Mesenchymal stem cell (in vitro differentiated cells and primary cell): ENCODE results near the gene IKZF3.
"Not testable (repeated sequence)": the region's sequence is repeated elsewhere in the genome, so short reads cannot be mapped to it uniquely, and the experiment has no call there.

Source experiments
- DNase-seq: peaks from one replicate; pipeline ENCODE4 v3.0.0-alpha.2; 2013
- H2AFZ ChIP-seq: one replicate; pipeline ENCODE4 v1.6.1; 2013; ENCODE audit warnings: low read depth, mild to moderate bottlenecking, control low read depth, inconsistent platforms, low read length, moderate library complexity
- H2AK5ac ChIP-seq: 2 replicates; pipeline ENCODE4 v1.6.1; 2013; ENCODE audit warnings: low read length, moderate library complexity, mild to moderate bottlenecking, inconsistent platforms; ENCODE audit not compliant: severe bottlenecking
- H2BK120ac ChIP-seq: one replicate; pipeline ENCODE4 v1.6.1; 2013; ENCODE audit warnings: low read depth, mild to moderate bottlenecking, inconsistent platforms, low read length, moderate library complexity
- H2BK12ac ChIP-seq, 2 experiments: one replicate each; pipeline ENCODE4 v1.6.1; 2013; ENCODE audit warnings: inconsistent platforms in 2 of 2, low read length in 2 of 2, mild to moderate bottlenecking in 2 of 2, moderate library complexity in 2 of 2, control low read depth in 1 of 2
- H2BK15ac ChIP-seq: one replicate; pipeline ENCODE4 v1.6.1; 2013; ENCODE audit warnings: mild to moderate bottlenecking, low read depth, inconsistent platforms; ENCODE audit not compliant: poor library complexity, severe bottlenecking
- H2BK5ac ChIP-seq: 2 replicates; pipeline ENCODE4 v1.6.1; 2013; ENCODE audit warnings: low read depth, mild to moderate bottlenecking, low read length, control low read depth, inconsistent platforms; ENCODE audit not compliant: poor library complexity, severe bottlenecking
- H3K14ac ChIP-seq, 2 experiments: one replicate each; pipeline ENCODE4 v1.6.1; 2013; ENCODE audit warnings: inconsistent platforms in 2 of 2, low read length in 2 of 2, control low read depth in 1 of 2, mild to moderate bottlenecking in 1 of 2, moderate library complexity in 1 of 2
- H3K18ac ChIP-seq, 2 experiments: one replicate each; pipeline ENCODE4 v1.6.1; 2013; ENCODE audit warnings: inconsistent platforms in 2 of 2, low read length in 2 of 2, control low read depth in 1 of 2, low read depth in 1 of 2, mild to moderate bottlenecking in 1 of 2
- H3K23ac ChIP-seq, 2 experiments: one replicate each; pipeline ENCODE4 v1.6.1; 2013; ENCODE audit warnings: inconsistent platforms in 2 of 2, low read length in 2 of 2, mild to moderate bottlenecking in 2 of 2, moderate library complexity in 2 of 2, control low read depth in 1 of 2
- H3K27ac ChIP-seq: 2 replicates; pipeline ENCODE4 v1.5.1; 2013; ENCODE audit warnings: mild to moderate bottlenecking, moderate library complexity, low read length, control low read depth, inconsistent platforms; ENCODE audit not compliant: poor library complexity, severe bottlenecking
- H3K27me3 ChIP-seq, 2 experiments: 2 replicates each; pipeline versions ENCODE4 v1.6.1 to v1.7.0; 2013; ENCODE audit warnings: low read length in 2 of 2, mild to moderate bottlenecking in 2 of 2, moderate library complexity in 2 of 2, control low read depth in 1 of 2, inconsistent platforms in 1 of 2; ENCODE audit not compliant: control insufficient read depth in 1 of 2, insufficient read depth in 1 of 2
- H3K36me3 ChIP-seq, 2 experiments: 2 replicates each; pipeline versions ENCODE4 v1.6.1 to v1.7.0; 2013; ENCODE audit warnings: low read length in 2 of 2, control low read depth in 1 of 2, inconsistent platforms in 1 of 2, low read depth in 1 of 2, mild to moderate bottlenecking in 1 of 2; ENCODE audit not compliant: insufficient read depth in 2 of 2, control insufficient read depth in 1 of 2
- H3K4ac ChIP-seq, 2 experiments: one replicate each; pipeline ENCODE4 v1.6.1; 2013; ENCODE audit warnings: inconsistent platforms in 2 of 2, low read length in 2 of 2, mild to moderate bottlenecking in 2 of 2, moderate library complexity in 2 of 2, control low read depth in 1 of 2, low read depth in 1 of 2
- H3K4me1 ChIP-seq: 2 replicates; pipeline ENCODE4 v1.6.1; 2013; ENCODE audit warnings: low read depth, low read length, control low read depth; ENCODE audit not compliant: control insufficient read depth, insufficient read depth
- H3K4me2 ChIP-seq: 2 replicates; pipeline ENCODE4 v1.6.1; 2013; ENCODE audit warnings: low read length, mild to moderate bottlenecking, inconsistent platforms; ENCODE audit not compliant: poor library complexity, severe bottlenecking
- H3K4me3 ChIP-seq, 2 experiments: 2 replicates each; pipeline versions ENCODE4 v1.5.1 to v1.7.0; 2013; ENCODE audit warnings: low read length in 2 of 2, mild to moderate bottlenecking in 2 of 2, control low read depth in 1 of 2, low read depth in 1 of 2; ENCODE audit not compliant: insufficient read depth in 1 of 2
- H3K79me1 ChIP-seq: replicated peaks from 2 replicates; pipeline ENCODE4 v1.6.1; 2013; ENCODE audit warnings: mild to moderate bottlenecking, control low read depth, low read length, inconsistent platforms; ENCODE audit not compliant: poor library complexity, severe bottlenecking
- H3K9ac ChIP-seq: 2 replicates; pipeline ENCODE4 v1.7.0; 2013; ENCODE audit warnings: mild to moderate bottlenecking, low read length, moderate library complexity
- H3K9me3 ChIP-seq: 2 replicates; pipeline ENCODE4 v1.7.0; 2013; ENCODE audit warnings: mild to moderate bottlenecking, low read length; ENCODE audit not compliant: control insufficient read depth
- H4K8ac ChIP-seq: one replicate; pipeline ENCODE4 v1.6.1; 2013; ENCODE audit warnings: inconsistent platforms, mild to moderate bottlenecking, low read length, moderate library complexity
- H4K91ac ChIP-seq: one replicate; pipeline ENCODE4 v1.6.1; 2013; ENCODE audit warnings: mild to moderate bottlenecking, low read length, inconsistent platforms
- WGBS: methylation state at CpG from one replicate; pipeline ENCODE4 v1.1.7; 2013; ENCODE audit warnings: mixed read lengths; 5-methylcytosine and 5-hydroxymethylcytosine counted together

The IKZF3 gene

GRCh38 chr17:39855911-39856649, 8.0 kb downstream of the IKZF3 start:
- H2BK15ac ChIP-seq, H2AK5ac ChIP-seq, H3K9ac ChIP-seq, H3K14ac ChIP-seq, H3K4me1 ChIP-seq, H2BK120ac ChIP-seq, H2AFZ ChIP-seq, H3K9me3 ChIP-seq, H4K91ac ChIP-seq, H3K4me2 ChIP-seq, H3K4me3 ChIP-seq, H4K8ac ChIP-seq, H3K23ac ChIP-seq, H3K18ac ChIP-seq, DNase-seq, H3K36me3 ChIP-seq, H3K4ac ChIP-seq, H3K27ac ChIP-seq, H3K79me1 ChIP-seq, H2BK5ac ChIP-seq, H2BK12ac ChIP-seq: not testable (repeated sequence)
- peaks cover 4 to 47% of the 10 kb centered on the region in 2 experiments for H3K27me3 ChIP-seq
- WGBS: 90% methylated on average over 8 of the region's 9 CpGs

DNA sequence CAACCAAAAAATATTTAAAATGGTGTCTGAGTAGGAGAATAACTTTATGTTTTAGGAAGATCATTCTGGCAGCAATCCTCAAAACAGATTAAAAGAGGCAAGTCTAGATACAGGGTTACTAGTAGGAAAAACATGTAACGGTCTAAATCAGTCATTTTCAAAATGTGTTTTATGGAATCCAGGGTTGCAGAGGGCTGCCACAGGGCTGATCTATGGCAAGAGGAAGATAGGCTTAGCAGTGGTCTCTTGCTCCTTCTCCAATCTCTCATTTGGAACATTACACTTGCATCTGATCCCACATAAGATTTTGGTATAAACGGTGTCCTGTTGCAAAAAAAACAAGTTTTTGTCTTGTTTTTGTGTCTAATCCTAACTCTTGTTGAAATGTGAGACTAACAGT, 9.2 kb downstream of the IKZF3 start:
- H2BK12ac ChIP-seq: no peak overlapping the region
- WGBS: 77% methylated on average over 2 of the region's 2 CpGs
- H3K14ac ChIP-seq: no peak overlapping the region
- peaks cover 3 to 39% of the 10 kb centered on the region in 2 experiments for H3K27me3 ChIP-seq
- H3K18ac ChIP-seq: no peak overlapping the region
- H3K4me1 ChIP-seq: no peaks in the 10 kb centered on the region
- H3K36me3 ChIP-seq: no peaks in the 10 kb centered on the region
- H3K4ac ChIP-seq: no peak overlapping the region
- no peak overlapping the region for H4K8ac ChIP-seq
- H2BK15ac ChIP-seq: no peak overlapping the region
- no peak overlapping the region for H2BK5ac ChIP-seq
- H3K23ac ChIP-seq: no peak overlapping the region
- H3K4me3 ChIP-seq: no peak overlapping the region
- H3K9ac ChIP-seq: no peak overlapping the region
- H2AK5ac ChIP-seq: no peak overlapping the region
- no peaks in the 10 kb centered on the region for H3K79me1 ChIP-seq
- DNase-seq: no peak
- H3K4me2 ChIP-seq: no peak overlapping the region
- H3K9me3 ChIP-seq: no peaks in the 10 kb centered on the region
- no peak overlapping the region for H3K27ac ChIP-seq
- no peak overlapping the region for H2BK120ac ChIP-seq
- no peak overlapping the region for H2AFZ ChIP-seq
- no peak overlapping the region for H4K91ac ChIP-seq

GRCh38 chr17:39852239-39852638, 11.9 kb downstream of the IKZF3 start:
- H3K9me3 ChIP-seq: no peaks in the 10 kb centered on the region
- H3K4ac ChIP-seq: no peak overlapping the region
- no peaks in the 10 kb centered on the region for H3K4me1 ChIP-seq
- H2BK12ac ChIP-seq: no peak overlapping the region
- no peak overlapping the region for H2AK5ac ChIP-seq
- no peak overlapping the region for H3K27ac ChIP-seq
- no peak overlapping the region for H3K4me2 ChIP-seq
- no peak overlapping the region for H3K18ac ChIP-seq
- H3K23ac ChIP-seq: no peak overlapping the region
- no peak for DNase-seq
- no peak overlapping the region for H2BK15ac ChIP-seq
- H3K79me1 ChIP-seq: no peaks in the 10 kb centered on the region
- H2BK5ac ChIP-seq: no peak overlapping the region
- H2AFZ ChIP-seq: no peak overlapping the region
- no peak overlapping the region for H3K9ac ChIP-seq
- no peak overlapping the region for H2BK120ac ChIP-seq
- H3K36me3 ChIP-seq: no peaks in the 10 kb centered on the region
- WGBS: 48% methylated on average over 3 of the region's 3 CpGs
- no peak overlapping the region for H3K14ac ChIP-seq
- no peak overlapping the region for H3K4me3 ChIP-seq
- peaks cover 6 to 52% of the 10 kb centered on the region in 2 experiments for H3K27me3 ChIP-seq
- H4K8ac ChIP-seq: no peak overlapping the region
- no peak overlapping the region for H4K91ac ChIP-seq

DNA sequence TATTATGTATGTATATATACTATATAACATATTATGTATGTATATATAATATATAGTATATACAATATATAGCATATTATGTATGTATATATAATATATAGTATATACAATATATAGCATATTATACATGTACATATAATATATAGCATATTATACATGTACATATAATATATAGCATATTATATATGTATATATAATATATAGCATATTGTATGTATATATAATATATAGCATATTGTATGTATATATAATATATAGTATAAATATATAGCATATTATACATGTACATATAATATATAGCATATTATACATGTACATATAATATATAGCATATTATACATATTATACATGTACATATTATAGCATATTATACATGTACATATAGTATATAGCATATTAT, 13.9 kb downstream of the IKZF3 start:
- not testable (repeated sequence) for H2BK5ac ChIP-seq, H3K9ac ChIP-seq, H2BK15ac ChIP-seq, H3K18ac ChIP-seq, H2BK120ac ChIP-seq, H3K14ac ChIP-seq, H3K79me1 ChIP-seq, DNase-seq, H3K4me1 ChIP-seq, H3K4ac ChIP-seq, H2AK5ac ChIP-seq, H3K4me2 ChIP-seq, H3K23ac ChIP-seq, H3K27ac ChIP-seq, H3K36me3 ChIP-seq, H4K8ac ChIP-seq, H3K9me3 ChIP-seq, H3K4me3 ChIP-seq, H2BK12ac ChIP-seq, H2AFZ ChIP-seq, H4K91ac ChIP-seq
- peaks cover 6 to 67% of the 10 kb centered on the region in 2 experiments for H3K27me3 ChIP-seq
